Smooth muscle cell of the umbilical artery (primary cell): ENCODE data around the gene CDCA5. TPM values are rescaled to one million over a fixed set of nuclear protein-coding genes. Genes with fewer than 3 reads are reported as not detected.

Source experiments
- total RNA-seq: library from RNA; depleted of rRNA; stranded (reverse); fragments of >200 nt; gene quantifications from 2 replicates; pipeline ENCODE4 v1.2.3, GENCODE V29; 2014

Gene CDCA5, protein sequence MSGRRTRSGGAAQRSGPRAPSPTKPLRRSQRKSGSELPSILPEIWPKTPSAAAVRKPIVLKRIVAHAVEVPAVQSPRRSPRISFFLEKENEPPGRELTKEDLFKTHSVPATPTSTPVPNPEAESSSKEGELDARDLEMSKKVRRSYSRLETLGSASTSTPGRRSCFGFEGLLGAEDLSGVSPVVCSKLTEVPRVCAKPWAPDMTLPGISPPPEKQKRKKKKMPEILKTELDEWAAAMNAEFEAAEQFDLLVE
- total RNA-seq, result 1.8 and 6.0 TPM in 2 replicates

DNA sequence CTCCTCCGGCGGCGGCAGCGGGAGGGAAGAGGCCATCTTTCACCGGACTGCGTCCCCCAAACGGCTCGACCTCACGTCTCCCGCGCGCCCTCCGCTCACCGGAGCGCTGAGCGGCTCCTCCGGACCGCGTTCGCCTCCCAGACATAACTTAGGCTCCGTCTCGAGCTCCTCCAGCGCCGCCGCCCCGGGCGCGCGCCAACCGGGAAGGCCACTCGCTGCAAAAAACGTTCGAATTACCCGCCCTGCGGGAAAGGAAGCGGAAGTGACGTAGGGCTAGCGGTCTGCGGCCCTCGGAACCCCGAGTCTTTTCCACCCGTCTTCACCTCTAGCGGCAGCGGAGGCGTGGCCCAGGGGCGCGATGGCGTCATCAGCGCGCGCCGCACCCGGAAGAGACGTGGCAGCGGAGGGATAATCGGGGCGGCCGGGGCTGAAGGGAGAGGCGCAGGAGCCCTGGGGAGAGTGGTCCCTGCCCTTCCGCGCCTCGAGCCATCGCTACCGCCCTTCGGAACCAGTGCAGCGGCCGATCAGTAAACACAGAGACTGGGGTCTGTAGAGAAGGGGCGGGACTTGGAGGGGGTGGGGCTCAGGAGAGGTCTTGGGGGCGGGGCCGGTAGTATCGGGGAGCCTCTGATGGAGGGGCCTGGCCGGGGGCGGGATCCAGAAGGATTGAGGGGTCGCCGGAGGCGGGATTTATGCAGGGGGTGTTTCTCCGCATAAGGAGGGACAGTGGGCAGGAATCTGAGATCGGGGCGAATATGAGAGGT is at the start of gene CDCA5, which contains the start of gene ZFPL1:
TSS of gene CDCA5 (minus strand) at position 207 of the 764 bp plus-strand sequence. CDS start at position 145, 62 bp downstream.
TSS of gene ZFPL1 (plus strand) at position 389 of the 764 bp plus-strand sequence. CDS start 477 bp downstream, outside the sequence.

DNA sequence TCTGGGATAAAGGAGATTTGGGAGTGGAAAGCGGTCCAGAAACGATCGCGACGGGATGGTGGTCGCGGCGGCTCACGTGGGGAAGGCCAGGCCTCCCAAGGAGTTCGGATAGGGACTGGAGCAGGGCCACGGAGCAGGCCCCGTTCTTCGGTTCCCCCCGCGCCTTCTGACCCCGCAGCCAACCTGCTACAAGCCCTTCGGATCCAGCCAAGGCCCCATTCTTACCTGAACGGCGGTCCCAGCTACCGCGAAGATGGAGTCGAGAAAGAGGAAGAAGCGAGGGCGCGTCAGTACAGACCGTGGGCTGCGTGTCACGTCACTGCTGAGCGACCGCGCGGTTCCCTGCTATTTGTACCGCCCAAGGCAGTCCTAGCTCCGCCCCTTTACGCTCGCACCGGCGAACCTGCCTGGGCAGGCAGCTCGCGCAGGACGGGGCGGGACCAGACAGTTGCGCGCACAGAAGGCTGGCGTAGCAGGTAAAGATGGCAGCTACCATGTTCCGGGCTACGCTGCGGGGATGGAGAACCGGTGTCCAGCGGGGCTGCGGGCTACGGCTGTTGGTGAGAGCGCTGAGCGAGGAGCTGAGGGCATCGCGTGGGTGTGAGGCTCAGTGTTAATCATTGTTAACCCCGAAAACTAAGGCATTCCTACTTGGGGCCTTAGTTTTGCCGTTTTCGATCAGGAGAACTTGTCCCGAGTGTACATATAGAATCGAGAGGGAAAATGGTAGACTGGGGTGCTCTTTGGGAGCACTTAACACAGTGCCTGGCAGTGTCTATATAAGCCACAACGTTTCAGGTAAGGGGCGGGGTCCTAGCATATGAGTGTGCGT is 38.2 kb upstream of the CDCA5 start, which contains the start of the genes FAU and MRPL49:
TSS of gene FAU (minus strand) at position 270 of the 832 bp plus-strand sequence. CDS start 321 bp downstream, outside the sequence.
TSS of gene MRPL49 (plus strand) at position 457 of the 832 bp plus-strand sequence. CDS start at position 483, 26 bp downstream.

DNA sequence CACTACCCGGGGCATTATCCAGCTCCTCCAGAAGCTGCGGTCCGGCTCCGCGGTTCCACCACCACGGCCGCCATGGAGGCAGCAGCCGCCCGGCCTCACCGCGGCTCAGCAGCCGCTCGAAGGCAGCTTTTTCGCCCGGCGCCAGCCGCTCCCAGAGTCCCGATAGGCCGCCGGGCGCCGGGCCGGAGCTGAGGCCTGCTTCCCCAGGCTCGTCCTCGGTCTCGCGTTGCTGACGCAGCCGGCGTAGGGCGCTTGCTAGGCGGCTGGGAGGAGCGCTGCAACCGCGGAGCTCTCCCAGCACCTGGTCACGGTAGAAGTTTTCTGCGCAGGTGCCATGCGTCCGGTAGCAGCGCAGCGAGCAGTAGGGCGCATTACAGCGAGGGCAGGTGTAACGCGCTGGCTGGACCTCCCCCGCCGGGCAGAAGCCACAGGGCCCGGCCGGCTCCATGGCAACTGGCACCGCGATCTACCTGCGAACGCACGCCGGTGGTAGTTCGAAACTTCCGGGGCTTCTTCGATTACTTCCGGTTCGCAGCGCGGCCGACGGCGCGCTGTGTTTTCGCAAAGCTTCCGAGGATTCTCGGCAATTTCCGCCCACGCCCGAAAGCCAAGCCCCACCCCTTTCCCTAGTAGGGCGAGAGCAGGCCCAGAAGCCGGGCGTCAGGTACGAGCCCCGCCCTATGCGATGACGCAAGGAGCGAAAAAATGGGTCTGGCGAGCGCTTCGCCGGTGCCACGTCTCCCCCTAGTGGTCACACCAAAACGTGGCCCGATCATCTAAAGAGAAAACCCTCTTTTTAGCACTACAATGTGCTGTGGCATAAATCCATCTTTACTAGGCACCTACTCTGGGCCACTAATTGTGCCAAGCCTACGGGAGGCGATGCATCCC is 33.6 kb upstream of the CDCA5 start, which contains the start of gene ZNHIT2:
TSS of gene ZNHIT2 (minus strand) at position 496 of the 891 bp plus-strand sequence. CDS start at position 448, 48 bp downstream.

DNA sequence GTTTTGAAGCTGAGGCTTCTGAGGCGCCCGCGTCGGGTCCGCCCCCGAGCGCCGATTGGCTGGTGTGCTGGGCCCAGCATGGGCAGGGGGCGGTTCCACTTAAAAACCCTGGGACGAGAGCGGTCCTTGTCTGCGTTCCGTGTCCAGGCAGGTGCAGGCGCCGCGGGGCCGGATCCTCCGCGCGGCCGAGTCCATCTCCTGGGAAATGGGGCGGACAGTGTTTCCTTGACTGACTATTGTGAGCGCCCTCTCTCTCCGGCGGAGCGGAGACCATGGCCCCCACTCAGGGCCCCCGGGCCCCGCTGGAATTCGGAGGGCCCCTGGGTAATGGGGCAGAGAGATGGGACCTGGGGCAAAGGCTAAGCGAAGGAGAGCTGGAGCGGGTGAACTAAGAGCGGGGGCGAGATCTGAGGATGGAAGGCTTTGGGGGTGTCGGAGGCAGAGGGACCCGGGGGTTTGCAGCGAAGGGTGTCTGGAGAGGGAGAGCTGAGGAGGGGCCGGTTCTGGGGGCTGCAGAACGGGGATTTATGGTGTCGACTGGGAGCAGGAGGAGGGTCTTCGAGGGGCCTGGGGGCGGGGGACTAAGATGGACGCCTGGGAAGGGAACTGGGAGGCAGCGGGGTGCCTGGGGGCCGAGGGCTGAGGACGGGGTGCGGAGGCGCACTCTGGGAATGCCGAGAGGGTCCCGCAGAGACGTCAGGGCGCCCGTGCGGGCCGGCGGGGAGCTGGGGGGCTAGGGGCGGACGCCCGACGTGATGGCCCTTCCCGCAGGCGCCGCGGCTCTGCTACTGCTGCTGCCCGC is 28.1 kb upstream of the CDCA5 start, which contains the start of gene TM7SF2:
TSS of gene TM7SF2 (plus strand) at position 129 of the 802 bp plus-strand sequence. CDS start at position 273, 144 bp downstream.

DNA sequence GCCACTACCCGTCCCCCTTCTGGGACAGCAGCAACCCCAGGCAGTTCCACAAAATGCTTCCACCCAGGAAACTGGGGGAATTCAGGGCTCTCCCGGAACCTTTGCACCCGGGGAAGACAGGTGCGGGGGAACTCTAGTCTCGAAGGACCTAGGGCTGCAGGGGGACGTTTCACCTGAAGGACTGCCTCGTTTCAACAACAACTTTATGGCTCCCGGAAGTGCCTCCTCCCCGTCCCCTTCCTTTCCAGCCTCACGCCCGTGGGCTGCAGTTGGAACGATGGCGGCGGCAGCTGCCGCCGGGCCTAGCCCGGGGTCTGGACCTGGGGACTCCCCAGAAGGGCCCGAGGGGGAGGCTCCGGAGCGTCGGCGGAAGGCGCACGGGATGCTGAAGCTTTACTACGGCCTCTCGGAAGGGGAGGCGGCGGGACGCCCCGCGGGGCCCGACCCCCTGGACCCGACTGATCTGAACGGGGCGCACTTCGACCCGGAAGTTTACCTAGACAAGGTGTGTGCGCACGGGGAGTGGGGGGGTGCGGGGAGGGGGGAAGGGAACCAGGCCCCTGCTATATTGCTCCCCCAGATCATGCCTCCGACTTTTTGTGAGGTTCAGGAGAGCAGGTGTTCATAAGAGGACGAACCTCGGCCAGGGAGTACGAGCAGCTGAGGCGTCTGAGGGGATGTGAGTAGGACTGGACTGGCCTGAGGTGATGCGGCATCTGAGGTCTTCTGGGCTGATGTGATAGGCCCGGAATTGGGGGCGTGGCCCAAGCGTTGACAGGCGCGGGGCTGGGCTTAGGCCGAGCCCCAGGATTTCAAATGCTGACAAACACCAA is 12.3 kb upstream of the CDCA5 start, which contains the start of gene VPS51:
TSS of gene VPS51 (plus strand) at position 241 of the 833 bp plus-strand sequence. CDS start at position 278, 37 bp downstream.

DNA sequence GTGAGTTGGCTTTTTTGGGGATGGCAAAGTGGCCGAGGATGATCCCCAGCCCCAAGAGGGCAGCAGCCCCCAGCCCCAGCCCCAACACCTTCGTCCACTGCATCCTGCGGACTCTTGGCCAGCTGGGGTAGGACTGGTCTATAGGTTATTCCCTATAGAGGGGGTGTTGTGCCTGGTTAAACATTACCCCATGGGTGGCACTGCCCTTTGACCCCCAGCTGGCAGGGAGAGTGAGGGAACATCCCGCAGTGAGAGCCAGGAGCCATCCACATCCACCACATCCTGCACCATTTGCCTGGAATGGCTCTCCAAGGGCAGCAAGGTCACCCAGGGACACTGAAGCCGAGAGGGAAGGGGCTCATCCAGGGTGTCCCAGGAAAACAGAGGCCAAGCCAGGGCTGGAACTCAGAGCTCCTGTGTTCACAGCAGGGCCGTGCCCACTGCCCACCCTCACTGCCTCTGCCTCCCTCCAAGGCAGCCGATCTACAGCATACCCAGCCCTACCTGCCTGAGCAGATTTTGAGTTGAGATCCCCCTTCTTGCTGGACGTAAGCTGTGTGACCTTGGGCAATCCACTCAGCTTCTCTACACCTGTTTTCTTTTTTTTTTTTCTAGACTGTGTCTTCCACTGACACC is 25.3 kb downstream of the CDCA5 start, which contains the start of gene NAALADL1:
TSS of gene NAALADL1 (minus strand) at position 135 of the 636 bp plus-strand sequence. CDS start at position 103, 32 bp downstream.

DNA sequence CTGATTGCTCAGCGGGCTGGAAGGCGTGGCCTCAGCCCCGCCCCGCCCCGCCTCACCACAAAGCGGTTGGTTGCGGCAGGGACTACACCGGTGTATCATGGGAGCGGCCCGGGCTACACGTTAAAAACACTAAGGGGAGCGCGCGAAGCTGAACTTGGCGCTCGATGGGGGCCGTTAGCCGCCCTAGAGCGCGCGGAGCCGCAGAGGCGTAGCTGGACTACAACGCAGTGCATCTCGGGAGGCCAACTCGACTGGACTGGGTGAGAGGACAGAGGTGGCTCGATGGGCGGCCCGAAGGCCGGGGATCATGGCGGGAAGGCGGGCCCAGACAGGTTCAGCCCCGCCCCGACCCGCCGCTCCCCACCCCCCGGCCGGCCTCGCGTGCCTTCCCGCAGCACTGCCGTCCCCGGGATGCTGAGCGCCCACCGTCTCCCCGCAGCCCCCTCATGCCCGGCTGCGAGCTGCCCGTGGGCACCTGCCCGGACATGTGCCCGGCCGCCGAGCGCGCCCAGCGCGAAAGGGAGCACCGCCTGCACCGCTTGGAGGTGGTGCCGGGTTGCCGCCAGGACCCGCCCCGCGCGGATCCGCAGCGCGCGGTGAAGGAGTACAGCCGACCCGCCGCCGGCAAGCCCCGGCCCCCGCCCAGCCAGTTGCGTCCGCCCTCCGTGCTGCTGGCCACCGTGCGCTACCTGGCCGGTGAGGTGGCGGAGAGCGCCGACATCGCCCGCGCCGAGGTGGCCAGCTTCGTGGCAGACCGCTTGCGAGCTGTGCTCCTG is 42.8 kb downstream of the CDCA5 start, which contains the start of gene SAC3D1:
TSS of gene SAC3D1 (plus strand) at position 364 of the 776 bp plus-strand sequence. CDS start at position 447, 83 bp downstream.

Other genes with a start within 250 kb of the CDCA5 start
- under 0.01 and 0.32 TPM in 2 replicates for gene CDC42BPG, start 239.4 kb downstream of the CDCA5 start, total RNA-seq
- gene EHD1, start 205.4 kb downstream of the CDCA5 start, total RNA-seq, result 40.4 and 211 TPM in 2 replicates
- gene ATG2A, start 166.8 kb downstream of the CDCA5 start, total RNA-seq, result 12.5 and 14.9 TPM in 2 replicates
- 16.0 and 21.0 TPM in 2 replicates for gene PPP2R5B, start 159.4 kb downstream of the CDCA5 start, total RNA-seq
- not detected in 2 replicates for gene GPHA2, start 148.1 kb downstream of the CDCA5 start, total RNA-seq
- under 0.01 TPM in 1 of 2 replicates, not detected in the other for gene MAJIN, start 111.9 kb downstream of the CDCA5 start, total RNA-seq
- under 0.01 and 0.51 TPM in 2 replicates for gene BATF2, start 87.1 kb downstream of the CDCA5 start, total RNA-seq
- 73.7 and 76.6 TPM in 2 replicates for gene ARL2, start 69.9 kb downstream of the CDCA5 start, total RNA-seq
- 3.0 and 10.7 TPM in 2 replicates for gene SNX15, start 56.6 kb downstream of the CDCA5 start, total RNA-seq
- 6.9 and 7.1 TPM in 2 replicates for gene SAC3D1, start 42.8 kb downstream of the CDCA5 start, total RNA-seq
- gene NAALADL1, start 25.5 kb downstream of the CDCA5 start, total RNA-seq, result 17.3 and 19.9 TPM in 2 replicates
- 23.5 and 33.7 TPM in 2 replicates for gene ZFPL1, start 182 bp upstream of the CDCA5 start, total RNA-seq
- 108 and 163 TPM in 2 replicates for gene VPS51, start 12.2 kb upstream of the CDCA5 start, total RNA-seq
- gene TM7SF2, start 27.8 kb upstream of the CDCA5 start, total RNA-seq, result 12.2 and 17.0 TPM in 2 replicates
- 6.5 and 7.3 TPM in 2 replicates for gene ZNHIT2, start 33.7 kb upstream of the CDCA5 start, total RNA-seq
- gene FAU, start 38.1 kb upstream of the CDCA5 start, total RNA-seq, result 104 and 213 TPM in 2 replicates
- 44.0 and 47.2 TPM in 2 replicates for gene MRPL49, start 38.3 kb upstream of the CDCA5 start, total RNA-seq
- 25.2 and 38.0 TPM in 2 replicates for gene SYVN1, start 50.5 kb upstream of the CDCA5 start, total RNA-seq
- gene SPDYC, start 86.2 kb upstream of the CDCA5 start, total RNA-seq, result not detected in 2 replicates
- 52.6 and 180 TPM in 2 replicates for gene CAPN1, start 97.9 kb upstream of the CDCA5 start, total RNA-seq
- gene POLA2, start 177.9 kb upstream of the CDCA5 start, total RNA-seq, result 1.5 and 7.9 TPM in 2 replicates
- 20.8 and 23.7 TPM in 2 replicates for gene CDC42EP2, start 230.8 kb upstream of the CDCA5 start, total RNA-seq
- gene DPF2, start 249.8 kb upstream of the CDCA5 start, total RNA-seq, result 38.3 and 53.9 TPM in 2 replicates